GM12891 (cell line): ENCODE results near the gene AVPR1B.

Source experiments
- DNase-seq: peaks from one replicate; pipeline ENCODE4 v3.0.0; 2011; ENCODE audit warnings: low spot score; ENCODE audit not compliant: insufficient read length
- FAIRE-seq: peaks from 2 replicates; lab custom pipeline; 2011; peaks lifted over from hg19 to GRCh38; lab: Jason Lieb, UNC
- PAX5 ChIP-seq: IDR thresholded peaks from 2 replicates; pipeline ENCODE4 v1.6.1; 2011; ENCODE audit warnings: low read length, moderate library complexity, mild to moderate bottlenecking; ENCODE audit not compliant: insufficient read depth, severe bottlenecking
- POLR2A ChIP-seq: IDR thresholded peaks from 2 replicates; pipeline ENCODE4 v1.6.1; 2011; ENCODE audit warnings: low read depth, low read length, control low read depth
- POLR2AphosphoS5 ChIP-seq: IDR thresholded peaks from 2 replicates; pipeline ENCODE4 v1.6.1; 2011; ENCODE audit warnings: low read depth, low read length, control low read depth
- POU2F2 ChIP-seq: IDR thresholded peaks from 2 replicates; pipeline ENCODE4 v1.6.1; 2011; ENCODE audit warnings: low read depth, mild to moderate bottlenecking, control low read depth, low read length, moderate library complexity
- SPI1 ChIP-seq: IDR thresholded peaks from 2 replicates; pipeline ENCODE4 v1.6.1; 2011; ENCODE audit warnings: low read depth, low read length, control low read depth
- TAF1 ChIP-seq: IDR thresholded peaks from 2 replicates; pipeline ENCODE4 v1.6.1; 2011; ENCODE audit warnings: low read depth, low read length, control low read depth

The AVPR1B gene

DNA sequence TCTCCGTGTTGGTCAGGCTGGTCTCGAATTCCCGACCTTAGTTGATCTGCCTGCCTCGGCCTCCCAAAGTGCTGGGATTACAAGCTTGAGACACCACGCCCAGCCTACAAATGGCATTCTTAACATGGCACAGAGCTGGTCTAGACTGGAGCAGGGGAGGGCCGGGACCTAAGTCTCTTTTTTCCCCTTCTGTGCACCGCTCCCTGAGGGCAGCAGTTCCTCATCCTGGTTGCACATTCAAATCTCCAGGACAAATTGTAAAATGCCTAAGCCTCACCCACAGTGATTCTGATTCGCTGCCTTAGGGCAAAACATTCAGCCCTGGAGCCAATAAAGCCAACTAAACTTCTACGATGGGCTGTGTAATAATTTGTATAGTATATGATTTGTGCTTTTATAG is 10.1 kb upstream of the AVPR1B start:
- DNase-seq = no peak
- TF ChIP-seq POU2F2 (no peak), SPI1 (no peak), TAF1 (no peak), POLR2A (no peak), POLR2AphosphoS5 (no peak), PAX5 (no peak)
- no peak for FAIRE-seq

DNA sequence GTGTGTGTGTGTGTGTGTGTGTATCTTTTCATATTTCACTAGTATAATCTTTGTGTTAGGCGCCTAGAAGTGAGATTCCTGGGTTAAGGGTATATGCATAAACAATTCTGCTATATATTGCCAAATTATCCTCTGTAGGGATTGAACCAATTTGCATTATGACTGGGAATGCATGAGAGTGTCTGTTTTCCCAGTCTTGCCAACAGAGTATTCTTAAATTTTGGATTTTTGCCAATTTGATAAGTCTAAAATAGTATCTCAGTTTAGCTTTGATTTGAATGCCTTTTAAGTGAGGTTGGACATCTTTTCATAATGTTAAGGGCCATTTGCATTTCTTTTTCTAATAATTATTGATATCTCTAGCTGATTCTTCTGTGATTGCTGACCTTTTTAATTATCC is 8.2 kb upstream of the AVPR1B start:
- no peak for FAIRE-seq

DNA sequence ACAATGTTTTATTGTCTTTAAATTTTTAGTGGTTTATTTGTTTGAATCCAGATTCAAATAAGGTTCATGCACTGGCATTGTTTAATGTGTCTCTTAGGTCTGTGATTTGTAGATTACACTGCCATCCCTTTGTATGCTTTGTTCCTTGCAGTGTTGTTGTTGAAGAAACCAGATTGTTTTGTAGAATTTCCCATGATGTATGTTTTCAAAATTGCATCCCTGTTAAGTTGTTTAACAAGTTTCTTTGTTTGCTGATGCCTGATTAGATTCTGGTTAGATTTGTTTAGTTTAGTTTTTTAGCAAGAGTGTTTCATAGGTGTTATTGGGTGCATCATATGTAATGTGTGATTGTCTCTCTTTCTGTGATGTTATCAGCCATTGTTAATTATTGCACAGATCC is 5.5 kb upstream of the AVPR1B start:
- DNase-seq (no peak), FAIRE-seq (no peak)
- no peak for TF ChIP-seq POU2F2
- TF ChIP-seq SPI1 = no peak
- TF ChIP-seq POLR2A = no peak
- no peak for TF ChIP-seq TAF1
- no peak for TF ChIP-seq PAX5
- TF ChIP-seq POLR2AphosphoS5 = no peak

More for the DNA sequence above, 8.2 kb upstream of the AVPR1B start:
- no peak for TF ChIP-seq POLR2A
- TF ChIP-seq TAF1 = no peak
- no peak for TF ChIP-seq POLR2AphosphoS5
- TF ChIP-seq PAX5 = no peak
- TF ChIP-seq POU2F2 = no peak
- TF ChIP-seq SPI1 = no peak
- DNase-seq = no peak

DNA sequence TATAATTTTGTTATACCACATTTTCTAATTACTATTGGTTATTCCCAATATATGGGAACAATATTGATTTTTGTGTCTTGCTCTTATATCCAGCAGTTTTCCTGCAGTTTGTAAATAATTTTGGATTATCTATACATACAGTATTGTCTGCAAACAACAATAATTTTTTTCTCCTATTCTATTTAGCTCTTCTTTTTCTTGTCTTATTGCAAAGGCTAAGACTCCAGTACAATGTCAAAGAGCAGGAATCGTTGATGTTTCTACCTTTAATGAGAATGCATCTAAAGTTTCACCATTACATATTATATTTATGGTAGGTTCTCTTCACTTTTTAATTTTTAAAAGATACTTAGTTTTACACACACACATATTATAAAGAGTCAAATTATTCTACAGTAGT is 4.1 kb upstream of the AVPR1B start:
- TF ChIP-seq POLR2AphosphoS5 (no peak), PAX5 (no peak), POU2F2 (no peak), TAF1 (no peak), POLR2A (no peak), SPI1 (no peak)
- DNase-seq = no peak
- FAIRE-seq = no peak

DNA sequence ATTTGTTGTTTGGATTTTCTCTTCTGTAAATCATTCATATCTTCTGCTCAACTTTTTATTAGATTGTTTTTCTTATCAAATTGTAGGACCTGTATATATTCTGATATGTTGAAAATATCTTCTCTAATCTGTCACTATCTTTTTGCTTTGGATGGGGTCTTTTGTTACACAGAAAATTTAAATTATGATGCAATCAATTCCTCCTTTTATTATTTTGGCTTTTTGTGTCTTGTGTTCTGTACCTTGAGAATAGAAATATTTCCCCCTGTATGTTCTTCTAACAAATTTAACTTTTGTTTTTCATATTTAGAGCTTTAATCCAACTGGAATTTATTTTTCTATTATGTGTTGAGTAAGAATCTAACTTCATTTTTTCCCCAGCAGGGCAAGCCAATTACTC is 3.2 kb upstream of the AVPR1B start:
- no peak for FAIRE-seq
- TF ChIP-seq TAF1 (no peak), POU2F2 (no peak), PAX5 (no peak), POLR2AphosphoS5 (no peak), SPI1 (no peak), POLR2A (no peak)

DNA sequence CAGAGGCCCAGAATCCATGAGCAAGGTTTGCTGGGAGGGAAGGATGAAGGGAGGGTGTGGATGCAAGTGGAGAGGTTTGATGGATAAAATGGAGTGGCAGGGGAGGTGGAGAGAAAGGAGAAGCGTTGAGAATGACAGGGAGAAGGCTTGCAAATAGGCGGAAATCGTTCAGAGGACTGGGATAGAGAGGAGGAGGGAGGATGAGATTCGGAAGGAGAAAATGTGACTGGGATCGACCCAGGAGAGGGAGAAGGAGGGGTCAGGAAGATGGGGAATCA is 376 bp downstream of the AVPR1B start:
- no peak for FAIRE-seq
- no peak for TF ChIP-seq SPI1
- no peak for DNase-seq

More for the DNA sequence above, 3.2 kb upstream of the AVPR1B start:
- DNase-seq = no peak

DNA sequence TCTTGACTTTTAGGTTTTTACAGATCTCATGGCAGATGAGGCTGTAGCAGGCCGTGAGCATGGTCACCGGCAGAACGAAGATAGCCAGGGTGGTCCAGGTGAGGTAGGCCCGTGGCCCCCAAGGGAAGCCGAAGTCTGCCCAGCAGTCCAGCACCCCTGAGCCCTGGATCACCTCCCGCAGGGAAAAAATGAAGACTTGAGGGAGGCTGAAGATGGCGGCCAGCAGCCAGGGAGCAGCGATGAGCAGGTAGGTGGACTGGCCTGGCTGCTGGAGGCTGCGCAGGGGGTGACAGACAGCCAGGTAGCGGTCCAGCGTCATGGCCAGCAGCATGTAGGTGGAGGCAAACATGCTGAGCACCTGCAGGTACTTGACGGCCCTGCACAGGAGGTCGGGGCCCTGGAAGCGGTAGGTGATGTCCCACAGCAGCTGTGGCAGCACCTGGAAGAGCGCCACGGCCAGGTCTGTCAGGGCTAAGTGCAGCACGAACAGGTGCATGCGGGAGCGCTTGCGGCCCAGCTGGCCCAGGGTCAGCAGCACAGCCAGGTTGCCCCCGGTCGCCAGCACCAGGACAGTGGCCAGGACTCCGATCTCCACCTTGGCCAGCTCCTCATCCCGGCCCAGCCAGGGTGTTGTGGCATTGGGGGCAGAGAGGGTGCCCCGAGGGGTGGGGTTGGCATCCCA is 856 bp downstream of the AVPR1B start:
- DNase-seq = no peak

DNA sequence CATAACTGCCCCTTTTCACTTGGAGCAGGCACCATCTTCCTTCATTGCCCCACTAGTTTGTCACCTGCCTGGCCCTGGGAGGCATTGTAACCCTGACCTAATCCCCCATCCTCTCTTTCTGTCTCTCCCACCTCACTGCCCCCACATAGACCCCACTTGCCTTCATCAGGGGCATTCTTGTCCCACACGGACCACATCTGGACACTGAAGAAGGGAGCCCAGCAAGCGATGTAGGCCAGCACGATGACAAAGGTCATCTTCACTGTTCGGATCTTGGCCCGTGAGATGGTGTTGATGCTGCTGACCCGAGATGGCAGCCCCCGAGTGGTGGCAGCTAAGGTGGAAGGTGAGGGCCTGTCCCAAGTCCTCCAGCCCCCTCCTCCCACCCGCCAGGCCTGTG is 1.4 kb downstream of the AVPR1B start:
- DNase-seq (no peak), FAIRE-seq (no peak)
- TF ChIP-seq POLR2A (no peak), SPI1 (no peak), TAF1 (no peak), PAX5 (no peak), POU2F2 (no peak), POLR2AphosphoS5 (no peak)

More for the DNA sequence above, 856 bp downstream of the AVPR1B start:
- no peak for FAIRE-seq
- no peak for TF ChIP-seq TAF1
- TF ChIP-seq SPI1 = no peak
- TF ChIP-seq POLR2A = no peak
- no peak for TF ChIP-seq PAX5
- TF ChIP-seq POLR2AphosphoS5 = no peak
- TF ChIP-seq POU2F2 = no peak

DNA sequence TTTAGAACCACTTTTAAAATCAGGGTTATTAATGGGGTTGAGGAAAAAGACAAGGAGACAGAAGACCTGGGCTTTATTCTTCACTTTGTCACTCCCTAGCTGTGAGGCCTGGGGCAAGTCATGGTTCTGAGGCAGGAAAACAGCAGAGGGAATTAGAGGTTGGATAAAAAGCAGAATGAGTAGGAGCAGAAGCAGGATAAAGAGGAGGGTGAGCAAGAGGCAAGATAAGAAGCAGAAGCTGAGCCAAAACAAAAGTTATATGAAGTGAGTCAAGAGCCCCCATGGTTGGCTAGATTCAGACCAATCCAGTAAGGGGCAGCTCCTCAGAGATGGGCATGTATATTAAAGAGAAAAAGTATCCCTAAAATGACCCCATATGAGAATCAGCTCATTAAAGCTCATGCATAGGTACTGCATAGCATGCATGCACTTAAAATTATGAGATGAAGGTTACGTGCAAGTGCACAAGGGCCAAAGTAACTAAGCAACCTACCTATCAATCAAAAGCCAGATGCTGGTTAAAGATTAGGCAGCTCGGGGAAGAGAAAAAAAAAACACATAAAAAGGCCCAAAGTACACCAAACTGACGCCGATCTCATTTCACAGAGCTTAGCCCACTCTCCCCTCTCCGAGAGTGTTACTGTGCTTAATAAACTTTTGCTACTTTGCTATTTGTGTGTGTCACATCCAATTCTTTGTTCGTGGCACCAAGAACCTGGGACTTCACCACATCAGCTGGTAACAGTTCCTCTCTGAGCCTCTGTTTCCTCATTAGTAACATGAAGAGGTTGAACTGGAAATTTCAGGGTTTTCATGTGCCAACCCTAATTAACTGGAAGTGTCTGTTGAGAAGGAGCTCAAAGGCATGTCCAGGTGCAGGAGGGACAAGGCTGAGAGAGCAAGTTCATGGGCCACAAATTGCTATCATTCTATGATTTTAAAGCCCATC is 2.2 kb downstream of the AVPR1B start:
- FAIRE-seq (no peak), DNase-seq (no peak)
- TF ChIP-seq PAX5 = no peak
- no peak for TF ChIP-seq SPI1
- no peak for TF ChIP-seq POLR2A
- no peak for TF ChIP-seq TAF1
- no peak for TF ChIP-seq POU2F2
- TF ChIP-seq POLR2AphosphoS5 = no peak

DNA sequence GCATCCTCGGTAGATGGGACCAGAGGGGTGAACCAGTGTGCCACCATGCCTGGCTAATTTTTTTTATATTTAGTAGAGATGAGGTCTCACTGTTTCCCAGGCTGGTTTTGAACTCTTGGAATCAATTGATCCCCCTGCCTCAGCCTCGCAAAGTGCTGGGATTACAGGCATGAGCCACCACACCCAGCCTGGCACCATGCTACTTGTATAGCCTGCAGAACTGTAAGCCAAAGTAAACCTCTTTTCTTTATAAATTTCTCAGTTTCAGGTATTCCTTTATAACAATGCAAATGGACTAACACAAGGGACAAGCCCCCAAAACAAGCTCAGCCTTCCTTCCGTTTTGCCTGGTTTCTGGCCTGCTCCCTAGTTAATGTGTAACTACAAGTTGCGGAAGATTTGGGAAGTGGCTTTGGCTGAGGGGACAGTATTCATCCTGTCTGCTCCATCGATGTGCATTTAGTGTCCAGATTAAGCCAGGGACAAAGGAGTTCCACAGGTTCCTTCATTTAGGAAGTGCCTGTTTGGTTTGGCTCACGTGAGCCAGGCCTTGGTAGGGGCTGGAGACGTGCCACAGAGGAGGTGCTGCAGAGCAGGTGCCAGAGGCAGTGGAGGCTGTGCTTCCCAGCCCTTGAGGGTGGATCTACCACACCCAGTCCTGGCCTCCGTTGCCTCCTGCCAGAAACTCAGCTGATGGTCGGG is 4.4 kb downstream of the AVPR1B start:
- DNase-seq (no peak), FAIRE-seq (no peak)
- TF ChIP-seq TAF1 (no peak), PAX5 (no peak)
